Transverse colon (tissue), 4 donors: ENCODE results near the gene SNTG2. TPM values are rescaled to one million over a fixed set of nuclear protein-coding genes. Genes with fewer than 3 reads are reported as not detected.
"Not testable (repeated sequence)": the region's sequence is repeated elsewhere in the genome, so short reads cannot be mapped to it uniquely, and the experiment has no call there.

Experiments
- DNase-seq: peaks from one replicate; pipeline ENCODE4 v3.0.0-alpha.2; 2019
- H3K27ac ChIP-seq, 4 donors: fragments of 200-600 bp; sonication (generic); 2 replicates each; pipeline ENCODE4 v1.5.1; 2016 to 2018; ENCODE audit warnings: inconsistent platforms in 4 of 4
- H3K27me3 ChIP-seq: fragments of 200-600 bp; sonication (generic); 2 replicates; pipeline ENCODE4 v1.5.1; 2017; ENCODE audit warnings: inconsistent platforms
- H3K36me3 ChIP-seq, 4 donors: fragments of 200-600 bp; sonication (generic); 2 replicates each; pipeline ENCODE4 v1.5.1; 2017 to 2019; ENCODE audit warnings: inconsistent platforms in 4 of 4
- H3K4me1 ChIP-seq, 4 donors: fragments of 200-600 bp; sonication (generic); 2 replicates each; pipeline ENCODE4 v1.5.1; 2017 to 2020; ENCODE audit warnings: inconsistent platforms in 4 of 4
- H3K4me3 ChIP-seq, 4 donors: fragments of 200-600 bp; sonication (generic); 1 replicate in 1 of 4; 2 replicates in 3 of 4; pipeline versions ENCODE4 v1.5.1 to v1.6.1; 2017 to 2019; ENCODE audit warnings: inconsistent platforms in 4 of 4
- H3K9me3 ChIP-seq, 2 donors: fragments of 200-600 bp; sonication (generic); 2 replicates each; pipeline ENCODE4 v1.5.1; 2017 to 2019; ENCODE audit warnings: inconsistent platforms in 2 of 2
- EP300 ChIP-seq: sonication (generic); formaldehyde crosslinking; IDR thresholded peaks from one replicate; pipeline ENCODE4 v1.6.1; 2017; ENCODE audit warnings: antibody characterized with exemption, low read depth
- POLR2A ChIP-seq: fragments of 450-650 bp; IDR thresholded peaks from one replicate; pipeline ENCODE4 v1.6.1; 2016; ENCODE audit warnings: antibody characterized with exemption, mild to moderate bottlenecking, moderate library complexity
- POLR2AphosphoS5 ChIP-seq, 3 donors: sonication (generic); formaldehyde crosslinking; IDR thresholded peaks; one replicate each; pipeline ENCODE4 v1.6.1; 2016; ENCODE audit warnings: antibody characterized with exemption in 3 of 3
- WGBS, 2 donors: methylation state at CpG; one replicate each; pipeline ENCODE4 v1.1.5; 2018; ENCODE audit warnings: low coverage in 1 of 2; 5-methylcytosine and 5-hydroxymethylcytosine counted together
- in situ Hi-C, 4 donors: fragments of 200-750 bp; cut with MboI; loops; one replicate each; pipeline versions ENCODE4 v1.15.0 to v1.15.1; 2017; ENCODE audit warnings: low sequenced_read_pairs in 3 of 4, low pct_ligation_motif_present in 1 of 4, low pct_unique_long_range_greater_than_20kb in 1 of 4
- intact Hi-C: fragments of 100-400 bp; cut with DNase I; formaldehyde crosslinking; loops from one replicate; pipeline ENCODE4 v1.15.1; 2023; ENCODE audit warnings: low total_unique reads
- total RNA-seq, 4 donors: library from RNA; depleted of rRNA; stranded (reverse); fragments of >200 nt; gene quantifications; one replicate each; pipeline ENCODE4 v1.1.0, GENCODE V29; 2016

The SNTG2 gene
- total RNA-seq, 4 donors from 2014 or later, result 0.55 to 4.9 (median 1.5) TPM

DNA sequence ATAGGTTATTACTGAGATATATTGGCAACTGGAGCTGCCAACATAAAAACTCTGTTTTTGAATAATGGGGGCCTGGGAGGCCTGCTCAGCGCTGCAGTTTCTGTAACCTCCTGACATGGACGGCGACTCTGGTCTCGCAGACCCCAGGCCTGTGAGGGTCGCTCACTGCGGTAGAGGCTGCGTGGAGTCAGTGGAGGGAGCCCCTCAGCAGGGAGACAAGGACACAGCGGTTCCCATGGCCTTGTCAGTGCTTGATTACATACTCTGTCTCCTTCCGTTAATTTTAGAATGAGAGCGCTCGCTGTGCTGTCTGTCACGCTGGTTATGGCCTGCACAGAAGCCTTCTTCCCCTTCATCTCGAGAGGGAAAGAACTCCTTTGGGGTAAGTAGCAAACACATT lies 463.5 kb downstream of the SNTG2 start:
- H3K27me3 ChIP-seq, result no peaks in the 10 kb centered on the region
- no peak for DNase-seq
- H3K4me1 ChIP-seq, result no peaks in the 10 kb centered on the region
- no peaks in the 10 kb centered on the region for H3K36me3 ChIP-seq
- in situ Hi-C loops (no loop called here), intact Hi-C loops (no loop called here)
- WGBS, 2 donors, result 77 to 87% methylated on average over 6 to 13 of the region's 13 CpGs
- no peak overlapping the region for H3K4me3 ChIP-seq
- no peaks in the 10 kb centered on the region for H3K9me3 ChIP-seq
- TF ChIP-seq POLR2A, result no peak
- TF ChIP-seq EP300, result no peak
- no peak overlapping the region for H3K27ac ChIP-seq

DNA sequence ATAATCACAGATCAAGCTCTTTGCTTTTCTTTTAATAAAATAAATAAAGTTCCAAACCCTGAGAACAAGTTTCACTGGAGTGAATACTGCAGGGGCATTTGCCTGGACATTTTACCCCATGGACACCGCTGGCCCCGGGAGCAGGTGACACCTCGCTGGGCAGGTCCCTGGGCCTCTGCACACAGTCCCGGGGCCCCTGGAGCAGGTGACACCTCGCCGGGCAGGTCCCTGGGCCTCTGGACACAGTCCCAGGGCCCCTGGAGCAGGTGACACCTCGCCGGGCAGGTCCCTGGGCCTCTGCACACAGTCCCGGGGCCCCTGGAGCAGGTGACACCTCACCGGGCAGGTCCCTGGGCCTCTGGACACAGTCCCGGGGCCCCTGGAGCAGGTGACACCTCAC lies 464.3 kb downstream of the SNTG2 start:
- intact Hi-C loops, H3K9me3 ChIP-seq, H3K36me3 ChIP-seq, H3K27ac ChIP-seq, in situ Hi-C loops, H3K27me3 ChIP-seq, H3K4me1 ChIP-seq, DNase-seq, H3K4me3 ChIP-seq: not testable (repeated sequence)
- 55 to 83% methylated on average over 3 to 11 of the region's 11 CpGs for WGBS, 2 donors

DNA sequence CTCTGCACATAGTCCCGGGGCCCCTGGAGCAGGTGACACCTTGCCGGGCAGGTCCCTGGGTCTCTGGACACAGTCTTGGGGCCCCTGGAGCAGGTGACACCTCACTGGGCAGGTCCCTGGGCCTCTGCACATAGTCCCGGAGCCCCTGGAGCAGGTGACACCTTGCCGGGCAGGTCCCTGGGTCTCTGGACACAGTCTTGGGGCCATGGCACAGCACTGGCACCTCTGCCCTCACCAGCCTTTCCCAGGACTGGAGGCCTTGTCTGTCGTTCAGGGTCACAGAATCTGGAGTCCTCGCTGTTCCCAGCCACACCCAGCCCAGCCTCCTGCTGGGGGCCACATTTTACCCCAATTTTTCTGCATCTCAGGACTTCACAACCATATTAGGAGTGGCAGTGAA lies 464.9 kb downstream of the SNTG2 start:
- H3K9me3 ChIP-seq, result no peaks in the 10 kb centered on the region
- H3K36me3 ChIP-seq, result no peaks in the 10 kb centered on the region
- no peak overlapping the region for H3K27ac ChIP-seq
- intact Hi-C loops, result no loop called here
- 71% methylated on average over 5 of the region's 6 CpGs; no CpG with 5 or more reads in 1 of the 2 donors for WGBS, 2 donors
- no peaks in the 10 kb centered on the region for H3K27me3 ChIP-seq
- H3K4me3 ChIP-seq, result no peak overlapping the region
- TF ChIP-seq EP300, result no peak
- no peak for TF ChIP-seq POLR2AphosphoS5 (IDR thresholded peaks at IDR 0.05)
- in situ Hi-C loops, result no loop called here
- no peaks in the 10 kb centered on the region for H3K4me1 ChIP-seq
- no peak for DNase-seq
